ENCODE measurements around the gene ANO10. TPM values are rescaled to one million over a fixed set of nuclear protein-coding genes. Genes with fewer than 3 reads are reported as not detected.
"Not testable (repeated sequence)": the region's sequence is repeated elsewhere in the genome, so short reads cannot be mapped to it uniquely, and the experiment has no call there.

ANO10 gene
- total and polyA plus RNA-seq, 4 donors: 19.9 to 33.2 (median 25.3) TPM

GRCh38 chr3:43489930-43490329 is 131.9 kb downstream of the ANO10 start:
- H3K27ac ChIP-seq (ENCODE audit: low read depth in 1 of 2, low read length in 1 of 2): no peak overlapping the region
- H3K36me3 ChIP-seq (ENCODE audit: control insufficient read depth in 4 of 4, insufficient read depth in 4 of 4, low read length in 4 of 4): no peaks in the 10 kb centered on the region

GRCh38 chr3:43485931-43486330 is 135.9 kb downstream of the ANO10 start:
- Histone ChIP-seq H3K9ac (ENCODE audit: insufficient read depth in 1 of 2, low read length in 2 of 2) (no peak overlapping the region), H3K4me1 (ENCODE audit: control insufficient read depth in 5 of 5, insufficient read depth in 5 of 5, low read length in 5 of 5) (peaks cover 0 to 4% (median 0%) of the 10 kb centered on the region in 5 donors), H3K4me3 (no peak overlapping the region), H3K27me3 (ENCODE audit: control insufficient read depth in 3 of 3, insufficient read depth in 3 of 3, low read length in 2 of 3) (no peaks in the 10 kb centered on the region), H3K9me3 (ENCODE audit: control insufficient read depth in 4 of 4, insufficient read depth in 3 of 4, low read length in 3 of 4) (no peaks in the 10 kb centered on the region), H3K36me3 (ENCODE audit: control insufficient read depth in 4 of 4, insufficient read depth in 4 of 4, low read length in 4 of 4) (no peaks in the 10 kb centered on the region), H3K27ac (ENCODE audit: low read depth in 1 of 2, low read length in 1 of 2) (no peak overlapping the region)
- DNase-seq (no peak), ATAC-seq (ENCODE audit: insufficient read depth, low FRiP score) (no peak)
- WGBS, 2 donors: 92 to 100% methylated on average over 1 of the region's 1 CpG
- TF ChIP-seq CTCF (IDR thresholded peaks at IDR 0.05; ENCODE audit: control extremely low read depth, extremely low read depth): no peak

More at GRCh38 chr3:43489930-43490329, 131.9 kb downstream of the ANO10 start:
- Histone ChIP-seq H3K9me3 (ENCODE audit: control insufficient read depth in 4 of 4, insufficient read depth in 3 of 4, low read length in 3 of 4) (no peaks in the 10 kb centered on the region), H3K4me3 (no peak overlapping the region), H3K27me3 (ENCODE audit: control insufficient read depth in 3 of 3, insufficient read depth in 3 of 3, low read length in 2 of 3) (no peaks in the 10 kb centered on the region), H3K4me1 (ENCODE audit: control insufficient read depth in 5 of 5, insufficient read depth in 5 of 5, low read length in 5 of 5) (peaks cover 0 to 2% (median 0%) of the 10 kb centered on the region in 5 donors), H3K9ac (ENCODE audit: insufficient read depth in 1 of 2, low read length in 2 of 2) (no peak overlapping the region)
- DNase-seq (no peak), ATAC-seq (ENCODE audit: insufficient read depth, low FRiP score) (no peak)
- TF ChIP-seq CTCF (IDR thresholded peaks at IDR 0.05; ENCODE audit: control extremely low read depth, extremely low read depth): no peak
- 57 to 70% methylated on average over 5 of the region's 5 CpGs for WGBS, 2 donors

- peaks cover 0 to 2% (median 0%) of the 10 kb centered on the region in 5 donors for H3K4me1 ChIP-seq (ENCODE audit: control insufficient read depth in 5 of 5, insufficient read depth in 5 of 5, low read length in 5 of 5)
- H3K9ac ChIP-seq (ENCODE audit: insufficient read depth in 1 of 2, low read length in 2 of 2): no peak overlapping the region
- H3K27me3 ChIP-seq (ENCODE audit: control insufficient read depth in 3 of 3, insufficient read depth in 3 of 3, low read length in 2 of 3): no peaks in the 10 kb centered on the region
- no peak overlapping the region for H3K4me3 ChIP-seq
- no peaks in the 10 kb centered on the region for H3K36me3 ChIP-seq (ENCODE audit: control insufficient read depth in 4 of 4, insufficient read depth in 4 of 4, low read length in 4 of 4)
- no peak overlapping the region for H3K27ac ChIP-seq (ENCODE audit: low read depth in 1 of 2, low read length in 1 of 2)
- ATAC-seq (ENCODE audit: insufficient read depth, low FRiP score) (no peak), DNase-seq (no peak)
- WGBS, 2 donors: 97 to 98% methylated on average over 29 of the region's 29 CpGs
- no peak for TF ChIP-seq CTCF (IDR thresholded peaks at IDR 0.05; ENCODE audit: control extremely low read depth, extremely low read depth)
- no peaks in the 10 kb centered on the region for H3K9me3 ChIP-seq (ENCODE audit: control insufficient read depth in 4 of 4, insufficient read depth in 3 of 4, low read length in 3 of 4)
These were observed 136.8 kb downstream of the ANO10 start for GRCh38 chr3:43484926-43485488.

GRCh38 chr3:43481375-43481774 is 140.4 kb downstream of the ANO10 start:
- H3K4me3 ChIP-seq: no peak overlapping the region
- H3K27ac ChIP-seq (ENCODE audit: low read depth in 1 of 2, low read length in 1 of 2): no peak overlapping the region
- H3K9ac ChIP-seq (ENCODE audit: insufficient read depth in 1 of 2, low read length in 2 of 2): no peak overlapping the region
- no peaks in the 10 kb centered on the region for H3K36me3 ChIP-seq (ENCODE audit: control insufficient read depth in 4 of 4, insufficient read depth in 4 of 4, low read length in 4 of 4)
- no peaks in the 10 kb centered on the region for H3K27me3 ChIP-seq (ENCODE audit: control insufficient read depth in 3 of 3, insufficient read depth in 3 of 3, low read length in 2 of 3)
- H3K4me1 ChIP-seq (ENCODE audit: control insufficient read depth in 5 of 5, insufficient read depth in 5 of 5, low read length in 5 of 5): peaks cover 0 to 2% (median 0%) of the 10 kb centered on the region in 5 donors
- DNase-seq: peak; percentile 41 to 59 (median 54)
- TF ChIP-seq CTCF (IDR thresholded peaks at IDR 0.05; ENCODE audit: control extremely low read depth, extremely low read depth): no peak
- no peak for ATAC-seq (ENCODE audit: insufficient read depth, low FRiP score)
- H3K9me3 ChIP-seq (ENCODE audit: control insufficient read depth in 4 of 4, insufficient read depth in 3 of 4, low read length in 3 of 4): no peaks in the 10 kb centered on the region

GRCh38 chr3:43478839-43479238 is 143.0 kb downstream of the ANO10 start:
- H3K4me3 ChIP-seq; H3K4me1 ChIP-seq (ENCODE audit: control insufficient read depth in 5 of 5, insufficient read depth in 5 of 5, low read length in 5 of 5); H3K9me3 ChIP-seq (ENCODE audit: control insufficient read depth in 4 of 4, insufficient read depth in 3 of 4, low read length in 3 of 4); H3K9ac ChIP-seq (ENCODE audit: insufficient read depth in 1 of 2, low read length in 2 of 2); H3K36me3 ChIP-seq (ENCODE audit: control insufficient read depth in 4 of 4, insufficient read depth in 4 of 4, low read length in 4 of 4); DNase-seq; H3K27ac ChIP-seq (ENCODE audit: low read depth in 1 of 2, low read length in 1 of 2); ATAC-seq (ENCODE audit: insufficient read depth, low FRiP score); H3K27me3 ChIP-seq (ENCODE audit: control insufficient read depth in 3 of 3, insufficient read depth in 3 of 3, low read length in 2 of 3): not testable (repeated sequence)
- 62 to 74% methylated on average over 2 of the region's 2 CpGs for WGBS, 2 donors
